ENCODE results near the gene PLEKHG4.

GRCh38 chr16:67287960-67288359, 8.6 kb downstream of the PLEKHG4 start:
- TF ChIP-seq CTCF (IDR thresholded peaks at IDR 0.05; ENCODE audit: borderline replicate concordance, extremely low read depth, low read length, poor library complexity, severe bottlenecking) (no peak), EZH2 (IDR thresholded peaks at IDR 0.05; ENCODE audit: borderline replicate concordance, low read depth, low read length, severe bottlenecking) (no peak)
